HCT116 (cell line): Measurements from ENCODE around the gene DNASE2. TPM values are rescaled to one million over a fixed set of nuclear protein-coding genes. Genes with fewer than 3 reads are reported as not detected.
"Not testable (repeated sequence)": the region's sequence is repeated elsewhere in the genome, so short reads cannot be mapped to it uniquely, and the experiment has no call there.

Experiments
- ATAC-seq: fragments of 200-7000 bp; cut with Tn5 transposase; 2 replicates; pipeline ENCODE4 v1.9.1; 2020; ENCODE audit warnings: mild to moderate bottlenecking, moderate library complexity
- BruUV-seq: library from RNA; stranded (reverse); fragments of 400-500 nt; replicated peaks from 2 replicates; lab custom pipeline; 2021; lab: Mats Ljungman, UMichigan
- CTCF ChIA-PET: fragments of 300-600 bp; sonication (Branson Sonifier 250); formaldehyde crosslinking; loops from one replicate; lab custom pipeline; 2021; ENCODE audit warnings: antibody characterized with exemption; lab: Charles Lee
- POLR2A ChIA-PET: fragments of 300-600, 350-600 bp; sonication (Branson Sonifier 250); formaldehyde crosslinking; loops from one replicate; lab custom pipeline; 2021; ENCODE audit warnings: antibody characterized with exemption; lab: Charles Lee
- RAD21 ChIA-PET, 2 experiments: fragments of 300-600 bp; sonication (Branson Sonifier 250); formaldehyde crosslinking; loops; one replicate each; lab custom pipeline; 2023; ENCODE audit warnings: low total read pairs in 2 of 2; ENCODE audit not compliant: uncharacterized antibody in 2 of 2, unreplicated experiment in 2 of 2, low non-redundant PET in 1 of 2; lab: Charles Lee
- DNase-seq: peaks from one replicate; pipeline ENCODE4 v3.0.0-alpha.2; 2010; ENCODE audit warnings: low read depth, low spot score
- H2AFZ ChIP-seq: fragments of 200-600 bp; shearing (Covaris generic), sonication (generic); 2 replicates; pipeline ENCODE4 v1.6.1; 2017; ENCODE audit warnings: low read depth, mixed run types, mixed read lengths, antibody characterized with exemption, low read length; ENCODE audit not compliant: poor library complexity, severe bottlenecking
- H3K27ac ChIP-seq: 2 replicates; pipeline ENCODE4 v1.5.1; 2012; ENCODE audit warnings: low read depth, low read length
- H3K27me3 ChIP-seq: fragments of 200-600 bp; sonication (generic); 2 replicates; pipeline ENCODE4 v1.6.1; 2016; ENCODE audit warnings: mixed run types, low read length, mixed read lengths; ENCODE audit not compliant: insufficient read depth
- H3K36me3 ChIP-seq, 2 experiments: fragments of 200-500 bp in 1 of 2; fragments of 200-600 bp in 1 of 2; sonication (Bioruptor generic) in 1 of 2; sonication (generic) in 1 of 2; 2 replicates each; pipeline versions ENCODE4 v1.5.1 to v1.6.1; 2014 to 2016; ENCODE audit warnings: low read length in 2 of 2, inconsistent platforms in 1 of 2, mixed read lengths in 1 of 2, mixed run types in 1 of 2; ENCODE audit not compliant: insufficient read depth in 2 of 2, control insufficient read depth in 1 of 2
- H3K4me1 ChIP-seq, 2 experiments: fragments of 200-600 bp in 1 of 2; sonication (generic) in 1 of 2; 2 replicates each; pipeline versions ENCODE4 v1.5.1 to v1.6.1; 2012 to 2017; ENCODE audit warnings: low read length in 2 of 2, inconsistent platforms in 1 of 2, mild to moderate bottlenecking in 1 of 2, mixed read lengths in 1 of 2, mixed run types in 1 of 2, moderate library complexity in 1 of 2; ENCODE audit not compliant: insufficient read depth in 2 of 2, control insufficient read depth in 1 of 2
- H3K4me2 ChIP-seq: fragments of 200-600 bp; sonication (generic); 2 replicates; pipeline ENCODE4 v1.6.1; 2017; ENCODE audit warnings: mixed run types, low read length, mixed read lengths
- H3K4me3 ChIP-seq, 2 experiments: fragments of 200-600 bp in 1 of 2; sonication (generic) in 1 of 2; replicated peaks in 1 of 2; 2 replicates each; pipeline ENCODE4 v1.5.1; 2011 to 2016; ENCODE audit warnings: low read length in 2 of 2, control low read depth in 1 of 2, low read depth in 1 of 2, mild to moderate bottlenecking in 1 of 2, mixed read lengths in 1 of 2, mixed run types in 1 of 2
- H3K79me2 ChIP-seq: fragments of 200-600 bp; sonication (generic); 2 replicates; pipeline ENCODE4 v1.6.1; 2017; ENCODE audit warnings: mild to moderate bottlenecking, mixed run types, low read length, moderate library complexity, mixed read lengths; ENCODE audit not compliant: insufficient read depth
- H3K9ac ChIP-seq: fragments of 200-600 bp; sonication (generic); 2 replicates; pipeline ENCODE4 v1.6.1; 2016; ENCODE audit warnings: low read length, mixed read lengths
- H3K9me2 ChIP-seq: fragments of 200-600 bp; sonication (generic), shearing (Covaris generic); 2 replicates; pipeline ENCODE4 v1.6.1; 2017; ENCODE audit warnings: mixed run types, mild to moderate bottlenecking, moderate library complexity; ENCODE audit not compliant: insufficient read depth
- H3K9me3 ChIP-seq, 2 experiments: fragments of 200-500 bp in 1 of 2; fragments of 200-600 bp in 1 of 2; sonication (Bioruptor generic) in 1 of 2; sonication (generic) in 1 of 2; 2 replicates each; pipeline ENCODE4 v1.6.1; 2014 to 2017; ENCODE audit warnings: low read length in 2 of 2, mixed read lengths in 2 of 2, inconsistent platforms in 1 of 2, low read depth in 1 of 2, mild to moderate bottlenecking in 1 of 2, mixed run types in 1 of 2, moderate library complexity in 1 of 2; ENCODE audit not compliant: control insufficient read depth in 1 of 2, insufficient read depth in 1 of 2
- H4K20me1 ChIP-seq: fragments of 200-600 bp; sonication (generic), shearing (Covaris generic); 2 replicates; pipeline ENCODE4 v1.6.1; 2017; ENCODE audit warnings: mixed run types, mild to moderate bottlenecking, moderate library complexity; ENCODE audit not compliant: insufficient read depth
- EGR1 ChIP-seq: IDR thresholded peaks from 2 replicates; pipeline ENCODE4 v1.6.1; 2012; ENCODE audit warnings: low read depth
- REST ChIP-seq: IDR thresholded peaks from 2 replicates; pipeline ENCODE4 v1.6.1; 2012; ENCODE audit warnings: low read depth
- SIN3A ChIP-seq: IDR thresholded peaks from 2 replicates; pipeline ENCODE4 v1.6.1; 2012; ENCODE audit warnings: low read depth
- SRF ChIP-seq: IDR thresholded peaks from 2 replicates; pipeline ENCODE4 v1.6.1; 2012; ENCODE audit warnings: low read depth
- YY1 ChIP-seq: IDR thresholded peaks from 2 replicates; pipeline ENCODE4 v1.6.1; 2011; ENCODE audit warnings: low read length, low read depth, moderate library complexity, mild to moderate bottlenecking; ENCODE audit not compliant: insufficient replicate concordance; ENCODE audit errors: extremely low read depth
- intact Hi-C: fragments of 100-400 bp; cut with micrococcal nuclease; formaldehyde crosslinking; loops from 2 replicates; pipeline ENCODE4 v1.10.0; 2022
- total RNA-seq: library from RNA; stranded (reverse); gene quantifications from one replicate; pipeline ENCODE4 v1.2.1, GENCODE V29; 2021; ENCODE audit not compliant: unreplicated experiment

Gene DNASE2
- total RNA-seq, 1 experiment from 2014 or later, result 36.6 TPM

- no peak for TF ChIP-seq YY1
- no peak for TF ChIP-seq REST
- TF ChIP-seq EGR1, result peak; percentile 24; the same call in 1 of the 2 replicates
- peak; percentile 98 for TF ChIP-seq SIN3A
- peak; percentile 75 for TF ChIP-seq SRF
These were observed 9.7 kb upstream of the DNASE2 start, which contains the start of gene GCDH (continued) for GRCh38 chr19:12890787-12891552.

GRCh38 chr19:12890299-12890786, 9.1 kb upstream of the DNASE2 start:
- H4K20me1 ChIP-seq, DNase-seq, BruUV-seq, H2AFZ ChIP-seq, H3K27me3 ChIP-seq, H3K27ac ChIP-seq, ATAC-seq, H3K9me2 ChIP-seq, H3K9me3 ChIP-seq, H3K79me2 ChIP-seq, H3K36me3 ChIP-seq: not testable (repeated sequence)
- Histone ChIP-seq H3K4me1 (peaks cover 8 to 17% of the 10 kb centered on the region in 2 experiments; a peak in 3 of 4 replicates), H3K4me3 (peak overlapping the region; percentile 80 to 95), H3K4me2 (peak overlapping the region; percentile 89), H3K9ac (peak overlapping the region; percentile 30; the same call in 1 of the 2 replicates)
- intact Hi-C loops, result loop anchor here (2.0 kb wide), 1 partner anchor 48 kb away; the partner anchor contains the start of gene CALR
- RAD21 ChIA-PET, result interaction anchor here in 1 of 2 experiments (0.9 kb wide), 1 partner anchor 20 kb away, joined by 5 read pairs; no protein-coding TSS in a partner anchor
- POLR2A ChIA-PET, result interaction anchor here (0.9 to 1.7 kb wide), 5 partner anchors 9 to 17 kb away, joined by 3 to 14 read pairs (median 4); partner anchors contain the start of gene DNASE2
- CTCF ChIA-PET, result interaction anchor here (1.0 to 1.1 kb wide), 5 partner anchors 8 to 133 kb away, joined by 3 to 6 read pairs (median 4); no protein-coding TSS in a partner anchor
